ENCODE data around the gene ARHGEF26.
"Not testable (repeated sequence)": the region's sequence is repeated elsewhere in the genome, so short reads cannot be mapped to it uniquely, and the experiment has no call there.

ARHGEF26 gene

GRCh38 chr3:154120961-154121700 is at the start of gene ARHGEF26:
Gene ARHGEF26, plus strand, starts transcription at chr3:154121390. Its CDS starts 603 bp downstream, at chr3:154121993.
- in situ Hi-C loops (cut with MboI; ENCODE audit: low sequenced_read_pairs) = no loop called here

DNA sequence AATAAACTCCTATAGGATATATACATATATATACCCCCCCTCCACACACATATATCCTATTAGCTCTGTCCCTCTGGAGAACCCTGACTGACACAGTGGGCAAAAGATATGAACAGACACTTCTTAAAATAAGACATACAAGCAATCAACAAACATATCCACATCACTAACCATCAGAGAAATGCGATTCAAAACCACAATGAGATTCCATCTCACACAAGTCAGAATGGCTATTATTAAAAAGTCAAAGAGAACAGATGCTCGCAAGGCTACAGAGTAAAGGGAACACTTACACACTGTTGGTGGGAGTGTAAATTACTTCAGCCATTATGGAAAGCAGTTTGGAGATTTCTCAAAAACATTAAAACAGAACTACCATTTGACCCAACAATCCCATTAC is 46.2 kb upstream of the ARHGEF26 start:
- in situ Hi-C loops (cut with MboI; ENCODE audit: low sequenced_read_pairs) = no loop called here

GRCh38 chr3:154078672-154079071 is 42.5 kb upstream of the ARHGEF26 start:
- in situ Hi-C loops (cut with MboI; ENCODE audit: low sequenced_read_pairs) = no loop called here

DNA sequence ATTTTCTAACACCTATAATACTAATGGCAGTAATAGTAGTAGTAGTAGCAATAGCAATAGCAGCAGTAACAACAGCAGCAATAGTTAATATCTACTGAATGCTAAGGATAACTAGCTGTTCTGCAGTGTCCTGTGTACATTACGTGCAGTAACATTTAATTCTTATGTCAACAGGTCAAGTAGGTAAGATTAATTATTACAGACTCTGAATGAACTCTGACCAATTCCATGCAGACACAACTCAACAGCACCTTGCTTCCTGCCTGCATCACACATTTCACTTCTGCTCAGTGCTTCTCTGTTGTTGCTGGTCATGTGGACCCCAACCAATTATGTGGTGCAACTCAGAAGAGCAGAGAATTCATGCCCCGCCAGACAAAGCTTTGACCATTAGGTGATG is 39.9 kb upstream of the ARHGEF26 start:
- in situ Hi-C loops (cut with MboI; ENCODE audit: low sequenced_read_pairs) = no loop called here

GRCh38 chr3:154085071-154085470 is 36.1 kb upstream of the ARHGEF26 start:
- in situ Hi-C loops (cut with MboI; ENCODE audit: low sequenced_read_pairs) = no loop called here

DNA sequence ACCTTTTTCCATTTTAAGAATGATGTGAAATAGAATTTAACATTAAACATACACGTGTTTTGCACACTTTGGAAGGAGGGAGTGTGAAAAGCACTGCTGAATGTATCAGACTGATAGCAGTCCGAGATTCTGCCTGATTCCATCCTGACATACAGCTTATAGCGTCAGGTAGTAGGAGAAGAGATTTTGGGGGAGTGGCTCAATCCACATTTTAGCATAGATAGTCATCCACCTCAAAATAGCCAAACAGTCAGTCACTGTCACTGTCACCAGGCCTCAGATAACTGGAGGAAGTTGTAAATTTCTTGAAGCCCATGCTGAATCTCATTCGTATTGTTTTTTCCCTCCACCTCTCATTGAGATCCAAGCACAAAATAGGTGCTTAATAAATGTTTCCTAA is 35.4 kb upstream of the ARHGEF26 start:
- in situ Hi-C loops (cut with MboI; ENCODE audit: low sequenced_read_pairs) = no loop called here

GRCh38 chr3:154086286-154086685 is 34.9 kb upstream of the ARHGEF26 start:
- in situ Hi-C loops (cut with MboI; ENCODE audit: low sequenced_read_pairs) = no loop called here

DNA sequence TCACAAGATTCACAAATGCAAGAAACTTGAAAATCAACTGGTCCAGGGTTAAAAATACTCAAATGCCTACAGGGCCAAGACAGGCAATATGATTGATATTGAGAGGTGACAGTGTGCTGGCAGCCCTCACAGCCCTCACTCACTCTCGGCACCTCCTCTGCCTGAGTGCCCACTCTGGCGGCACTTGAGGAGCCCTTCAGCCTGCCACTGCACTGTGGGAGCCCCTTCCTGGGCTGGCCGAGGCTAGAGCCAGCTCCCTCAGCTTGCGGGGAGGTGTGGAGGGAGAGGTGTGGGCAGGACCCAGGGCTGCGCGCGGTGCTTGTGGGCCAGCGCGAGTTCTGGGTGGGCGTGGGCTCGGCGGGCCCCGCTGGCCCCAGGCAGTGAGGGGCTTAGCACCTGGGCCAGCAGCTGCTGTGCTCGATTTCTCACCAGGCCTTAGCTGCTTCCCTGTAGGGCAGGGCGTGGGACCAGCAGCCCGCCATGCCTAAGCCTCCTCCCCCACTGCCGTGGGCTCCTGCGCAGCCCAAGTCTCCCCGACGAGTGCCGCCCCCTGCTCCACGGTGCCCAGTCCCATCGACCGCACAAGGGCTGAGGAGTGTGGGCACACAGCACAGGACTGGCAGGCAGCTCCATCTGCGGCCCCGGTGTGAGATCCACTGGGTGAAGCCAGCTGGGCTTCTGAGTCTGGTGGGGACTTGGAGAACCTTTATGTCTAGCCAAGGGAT is 33.3 kb upstream of the ARHGEF26 start:
- in situ Hi-C loops (cut with MboI; ENCODE audit: low sequenced_read_pairs) = not testable (repeated sequence)

DNA sequence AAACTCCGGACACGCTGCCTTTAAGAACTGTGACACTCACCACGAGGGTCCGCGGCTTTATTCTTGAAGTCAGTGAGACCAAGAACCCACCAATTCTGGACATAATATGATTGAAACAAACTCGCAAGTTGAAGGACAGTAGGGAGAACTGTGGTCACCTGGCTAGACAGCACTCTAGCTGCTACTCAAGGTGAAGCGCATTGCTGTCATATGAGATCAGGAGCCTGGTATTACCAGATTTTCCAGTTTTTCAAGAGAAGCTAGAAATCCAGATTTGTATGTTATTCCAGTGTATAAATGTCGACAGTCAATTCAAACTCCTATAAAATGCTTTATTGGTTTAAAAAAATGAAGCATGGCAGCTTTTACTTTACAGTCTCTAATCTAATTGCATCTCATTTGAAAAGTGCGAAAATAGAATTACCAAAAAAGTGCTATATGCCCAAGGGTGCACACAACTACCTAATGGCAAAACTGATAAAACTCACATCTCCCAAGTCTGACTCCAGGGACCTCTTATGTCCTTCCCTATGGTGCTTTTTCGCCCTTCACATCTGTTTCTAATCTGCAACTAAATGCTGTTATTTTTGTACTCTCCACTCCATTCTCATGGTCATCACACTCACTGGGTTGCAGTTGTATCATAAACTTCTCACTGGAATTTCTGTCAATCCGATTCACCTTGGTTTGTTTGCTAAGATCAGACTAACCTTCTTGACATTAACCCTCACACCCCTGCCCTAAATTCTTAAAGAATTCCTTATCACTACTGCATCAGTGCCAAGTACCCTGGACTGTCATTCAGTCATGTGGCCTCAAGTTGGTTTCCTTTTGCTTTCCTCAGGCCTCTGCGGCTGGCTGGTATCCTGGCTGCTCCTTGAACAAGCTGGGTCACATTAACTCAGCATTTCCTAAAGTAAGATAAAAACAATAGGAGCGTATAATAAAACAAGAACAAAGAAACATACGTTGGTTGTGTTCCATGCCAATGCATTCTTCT is 31.5 kb upstream of the ARHGEF26 start:
- in situ Hi-C loops (cut with MboI; ENCODE audit: low sequenced_read_pairs) = no loop called here

DNA sequence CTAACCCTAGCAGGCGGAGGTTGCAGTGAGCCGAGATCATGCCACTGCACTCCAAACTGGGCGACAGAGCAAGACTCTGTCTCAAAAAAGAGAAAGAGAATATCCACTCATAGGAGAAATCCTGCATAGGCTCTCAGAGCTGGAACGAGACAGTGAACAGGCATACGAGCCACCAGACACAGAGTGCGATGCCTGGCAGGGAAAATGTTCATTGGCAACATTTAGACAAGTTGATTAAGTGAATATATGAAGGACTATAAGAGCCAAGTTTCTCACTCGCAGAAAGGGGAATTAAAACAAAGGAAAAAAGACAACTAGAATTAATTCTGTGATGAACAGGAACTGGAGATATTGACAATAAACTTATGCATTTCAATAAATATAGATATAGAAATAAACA is 27.1 kb upstream of the ARHGEF26 start:
- in situ Hi-C loops (cut with MboI; ENCODE audit: low sequenced_read_pairs) = no loop called here

DNA sequence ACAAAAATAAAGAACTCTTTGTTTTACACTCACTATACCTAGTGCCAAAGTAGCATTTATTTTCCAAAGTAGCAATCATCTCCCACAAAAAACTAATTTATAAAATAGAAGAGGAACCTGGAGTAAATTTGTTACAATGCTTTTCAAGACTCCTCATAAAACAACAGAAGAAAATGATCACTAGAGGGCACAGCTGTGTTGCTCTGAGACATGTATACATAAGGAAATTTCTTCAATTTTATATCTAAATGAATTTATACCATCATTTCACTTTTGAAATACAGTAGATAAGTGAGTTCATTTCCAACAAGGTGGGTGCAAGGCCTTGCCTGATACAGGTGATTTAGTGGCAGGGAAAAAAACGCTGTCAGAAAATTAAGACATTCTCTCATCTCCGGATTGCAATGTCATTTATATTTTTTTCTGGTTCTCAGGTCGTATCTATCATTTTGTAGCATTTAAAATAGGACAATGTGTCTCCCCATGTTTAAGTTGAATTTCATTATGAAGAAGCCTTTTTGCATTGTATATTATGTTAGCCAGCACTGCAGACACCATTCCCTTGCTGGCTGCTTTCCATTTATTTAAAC is 25.3 kb upstream of the ARHGEF26 start:
- in situ Hi-C loops (cut with MboI; ENCODE audit: low sequenced_read_pairs) = no loop called here

- in situ Hi-C loops (cut with MboI; ENCODE audit: low sequenced_read_pairs) = no loop called here
These were observed 22.8 kb upstream of the ARHGEF26 start for GRCh38 chr3:154098376-154098775.

- in situ Hi-C loops (cut with MboI; ENCODE audit: low sequenced_read_pairs) = no loop called here
These were observed 20.6 kb upstream of the ARHGEF26 start for GRCh38 chr3:154100556-154100955.

GRCh38 chr3:154101250-154101649 is 19.9 kb upstream of the ARHGEF26 start:
- in situ Hi-C loops (cut with MboI; ENCODE audit: low sequenced_read_pairs) = no loop called here

DNA sequence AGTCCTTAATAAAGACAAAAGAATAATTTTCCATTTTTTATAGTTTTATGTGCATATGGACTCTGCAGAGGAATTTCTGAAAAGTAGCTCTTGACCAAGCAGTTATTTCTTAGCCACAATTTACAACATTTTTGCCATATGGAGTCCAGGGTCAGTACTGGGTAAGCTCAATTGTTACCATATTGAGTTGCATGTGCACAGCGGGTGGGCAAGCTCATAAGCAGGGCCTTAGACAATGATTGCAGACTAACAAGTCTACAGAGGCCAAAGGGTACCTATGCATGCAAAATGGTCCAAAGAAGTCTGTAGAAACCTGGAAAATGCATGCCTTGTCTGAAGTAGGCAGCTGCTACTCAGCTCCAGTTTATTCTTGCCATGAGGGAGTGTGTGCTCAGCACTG is 19.0 kb upstream of the ARHGEF26 start:
- in situ Hi-C loops (cut with MboI; ENCODE audit: low sequenced_read_pairs) = no loop called here

- in situ Hi-C loops (cut with MboI; ENCODE audit: low sequenced_read_pairs) = no loop called here
These were observed 15.8 kb upstream of the ARHGEF26 start for GRCh38 chr3:154105218-154105975.

GRCh38 chr3:154111365-154111935 is 9.7 kb upstream of the ARHGEF26 start:
- in situ Hi-C loops (cut with MboI; ENCODE audit: low sequenced_read_pairs) = no loop called here

GRCh38 chr3:154112146-154112852 is 8.9 kb upstream of the ARHGEF26 start:
- in situ Hi-C loops (cut with MboI; ENCODE audit: low sequenced_read_pairs) = no loop called here

DNA sequence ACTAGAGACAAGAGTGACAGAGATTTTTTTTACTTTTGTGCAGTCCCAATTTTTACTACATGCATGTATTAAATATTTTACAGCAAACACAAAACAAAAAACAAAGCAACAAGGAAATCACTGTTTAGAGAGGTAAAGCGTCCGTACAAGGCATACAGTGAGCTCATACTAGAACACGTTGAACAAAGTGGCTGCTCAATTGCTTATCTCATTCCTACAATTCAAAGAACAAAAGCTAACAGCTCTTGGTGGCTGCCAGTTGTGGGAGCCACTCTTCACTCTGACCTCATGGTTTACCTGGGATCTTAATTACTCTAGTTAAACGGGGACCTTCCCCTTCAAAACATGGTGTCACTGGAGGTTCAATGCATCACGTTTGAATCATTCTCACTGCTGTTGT is 7.6 kb upstream of the ARHGEF26 start:
- in situ Hi-C loops (cut with MboI; ENCODE audit: low sequenced_read_pairs) = no loop called here

Data from HL-60/S4 (cell line).